Esophagus squamous epithelium (tissue), 5 donors: ENCODE results near the gene EGR1. TPM values are rescaled to one million over a fixed set of nuclear protein-coding genes. Genes with fewer than 3 reads are reported as not detected.

Source experiments
- DNase-seq: peaks from one replicate; lab custom pipeline; 2025; lab: John Stamatoyannopoulos, UW
- H3K27ac ChIP-seq, 4 donors: fragments of 200-600 bp; sonication (generic); one replicate each; pipeline ENCODE4 v1.5.1; 2016 to 2019; ENCODE audit warnings: mild to moderate bottlenecking in 1 of 4
- H3K27me3 ChIP-seq, 4 donors: fragments of 200-600 bp; sonication (generic); 1 replicate in 3 of 4; 2 replicates in 1 of 4; pipeline versions ENCODE4 v1.5.1 to v1.6.0; 2017 to 2021; ENCODE audit warnings: antibody characterized with exemption in 1 of 4
- H3K36me3 ChIP-seq, 3 donors: fragments of 200-600 bp; sonication (generic); one replicate each; pipeline ENCODE4 v1.5.1; 2016 to 2019
- H3K4me1 ChIP-seq, 3 donors: fragments of 200-600 bp; sonication (generic); one replicate each; pipeline ENCODE4 v1.5.1; 2017 to 2019
- H3K4me3 ChIP-seq, 4 donors: fragments of 200-600 bp; sonication (generic); 1 replicate in 3 of 4; 2 replicates in 1 of 4; pipeline ENCODE4 v1.5.1; 2016 to 2019; ENCODE audit warnings: mild to moderate bottlenecking in 2 of 4, moderate library complexity in 1 of 4
- H3K9me3 ChIP-seq, 3 donors: fragments of 200-600 bp; sonication (generic); one replicate each; pipeline ENCODE4 v1.5.1; 2016 to 2019
- CTCF ChIP-seq, 6 experiments: fragments of 450-650 bp in 4 of 6; fragments of 200-600 bp in 2 of 6; sonication (generic) in 2 of 6; IDR thresholded peaks; one replicate each; pipeline ENCODE4 v1.5.1; 2016 to 2019; ENCODE audit warnings: antibody characterized with exemption in 6 of 6, mild to moderate bottlenecking in 4 of 6, moderate library complexity in 4 of 6
- POLR2A ChIP-seq, 4 donors: fragments of 450-650 bp; IDR thresholded peaks; one replicate each; pipeline ENCODE4 v1.6.1; 2017; ENCODE audit warnings: antibody characterized with exemption in 4 of 4, mild to moderate bottlenecking in 4 of 4, moderate library complexity in 3 of 4
- WGBS, 2 donors: methylation state at CpG; one replicate each; pipeline ENCODE4 v1.1.5; 2018; 5-methylcytosine and 5-hydroxymethylcytosine counted together
- intact Hi-C: fragments of 100-400 bp; cut with DNase I; formaldehyde crosslinking; loops from one replicate; pipeline ENCODE4 v1.15.0; 2022
- total RNA-seq, 4 donors: library from RNA; depleted of rRNA; stranded (reverse); fragments of >200 nt; gene quantifications; one replicate each; pipeline ENCODE4 v1.1.0, GENCODE V29; 2016
- donor health status: DM: yes; HTN: yes; CAD: no.

EGR1 gene
- total RNA-seq, 4 donors from 2014 or later = 10.9 to 47.8 (median 19.5) TPM

- TF ChIP-seq POLR2A (IDR thresholded peaks at IDR 0.05) = no peak
- no peak for TF ChIP-seq CTCF (IDR thresholded peaks at IDR 0.05)
- Histone ChIP-seq H3K4me3 (no peak overlapping the region), H3K27ac (no peak overlapping the region), H3K4me1 (peaks cover 9 to 11% (median 9%) of the 10 kb centered on the region in 3 donors), H3K27me3 (no peaks in the 10 kb centered on the region), H3K9me3 (no peaks in the 10 kb centered on the region), H3K36me3 (no peaks in the 10 kb centered on the region)
- 71 to 78% methylated on average over 8 to 9 of the region's 9 CpGs for WGBS, 2 donors
- intact Hi-C loops = no loop called here
- no peak for DNase-seq
Observed at GRCh38 chr5:138448481-138449398, 16.5 kb upstream of the EGR1 start.

- intact Hi-C loops = no loop called here
- peak overlapping the region in 1 of 4 donors; percentile 24 for H3K4me3 ChIP-seq
- H3K9me3 ChIP-seq = no peaks in the 10 kb centered on the region
- no peak overlapping the region for H3K27ac ChIP-seq
- DNase-seq = no peak
- H3K4me1 ChIP-seq = peaks cover 9 to 11% (median 9%) of the 10 kb centered on the region in 3 donors
- no peaks in the 10 kb centered on the region for H3K36me3 ChIP-seq
- no peaks in the 10 kb centered on the region for H3K27me3 ChIP-seq
- 4 to 39% methylated on average over 4 to 11 of the region's 22 CpGs for WGBS, 2 donors
- TF ChIP-seq POLR2A (IDR thresholded peaks at IDR 0.05) (no peak), CTCF (IDR thresholded peaks at IDR 0.05) (peak; percentile 92 to 97 (median 94))
Observed at GRCh38 chr5:138449501-138450239, 15.6 kb upstream of the EGR1 start.

GRCh38 chr5:138450971-138451370 is 14.3 kb upstream of the EGR1 start:
- no peak for DNase-seq

GRCh38 chr5:138452720-138453119 is 12.6 kb upstream of the EGR1 start:
- Histone ChIP-seq H3K9me3 (no peaks in the 10 kb centered on the region), H3K27me3 (no peaks in the 10 kb centered on the region), H3K4me1 (peaks cover 9 to 15% (median 9%) of the 10 kb centered on the region in 3 donors), H3K27ac (no peak overlapping the region), H3K36me3 (no peaks in the 10 kb centered on the region), H3K4me3 (no peak overlapping the region)
- 92 to 100% methylated on average over 1 to 4 of the region's 6 CpGs for WGBS, 2 donors
- intact Hi-C loops = no loop called here
- TF ChIP-seq CTCF (IDR thresholded peaks at IDR 0.05) = no peak
- TF ChIP-seq POLR2A (IDR thresholded peaks at IDR 0.05) = no peak
- DNase-seq = no peak

More at GRCh38 chr5:138450971-138451370, 14.3 kb upstream of the EGR1 start:
- no peak overlapping the region for H3K27ac ChIP-seq
- 95 to 100% methylated on average over 1 to 5 of the region's 5 CpGs for WGBS, 2 donors
- H3K36me3 ChIP-seq = no peaks in the 10 kb centered on the region
- TF ChIP-seq CTCF (IDR thresholded peaks at IDR 0.05) = no peak
- no peak for TF ChIP-seq POLR2A (IDR thresholded peaks at IDR 0.05)
- no peak overlapping the region for H3K4me3 ChIP-seq
- H3K9me3 ChIP-seq = no peaks in the 10 kb centered on the region
- H3K4me1 ChIP-seq = peaks cover 9 to 11% (median 9%) of the 10 kb centered on the region in 3 donors
- no peaks in the 10 kb centered on the region for H3K27me3 ChIP-seq
- intact Hi-C loops = no loop called here
